ENCODE measurements around the gene SH3GLB2.
"Not testable (repeated sequence)": the region's sequence is repeated elsewhere in the genome, so short reads cannot be mapped to it uniquely, and the experiment has no call there.

Gene SH3GLB2

DNA sequence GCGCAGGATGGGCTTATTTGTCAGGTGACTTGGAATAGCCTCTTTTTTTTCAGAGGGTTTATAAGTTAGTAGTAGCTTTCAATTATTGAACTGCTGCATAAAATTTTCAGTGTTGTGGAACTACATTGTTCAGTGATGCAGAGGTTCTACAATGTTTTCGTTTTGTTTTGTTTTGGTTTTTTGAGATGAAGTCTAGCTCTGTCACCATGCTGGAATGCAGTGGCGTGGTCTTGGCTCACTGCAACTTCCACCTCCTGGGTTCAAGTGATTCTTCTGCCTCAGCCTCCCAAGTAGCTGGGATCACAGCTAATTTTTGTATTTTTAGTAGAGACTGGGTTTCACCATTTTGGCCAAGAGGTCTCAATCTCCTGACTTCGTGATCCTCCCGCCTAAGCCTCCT is 58.6 kb downstream of the SH3GLB2 start:
- no peak overlapping the region for H3K4me3 ChIP-seq (ENCODE audit: low read length)
- TF ChIP-seq, protein P1, sequence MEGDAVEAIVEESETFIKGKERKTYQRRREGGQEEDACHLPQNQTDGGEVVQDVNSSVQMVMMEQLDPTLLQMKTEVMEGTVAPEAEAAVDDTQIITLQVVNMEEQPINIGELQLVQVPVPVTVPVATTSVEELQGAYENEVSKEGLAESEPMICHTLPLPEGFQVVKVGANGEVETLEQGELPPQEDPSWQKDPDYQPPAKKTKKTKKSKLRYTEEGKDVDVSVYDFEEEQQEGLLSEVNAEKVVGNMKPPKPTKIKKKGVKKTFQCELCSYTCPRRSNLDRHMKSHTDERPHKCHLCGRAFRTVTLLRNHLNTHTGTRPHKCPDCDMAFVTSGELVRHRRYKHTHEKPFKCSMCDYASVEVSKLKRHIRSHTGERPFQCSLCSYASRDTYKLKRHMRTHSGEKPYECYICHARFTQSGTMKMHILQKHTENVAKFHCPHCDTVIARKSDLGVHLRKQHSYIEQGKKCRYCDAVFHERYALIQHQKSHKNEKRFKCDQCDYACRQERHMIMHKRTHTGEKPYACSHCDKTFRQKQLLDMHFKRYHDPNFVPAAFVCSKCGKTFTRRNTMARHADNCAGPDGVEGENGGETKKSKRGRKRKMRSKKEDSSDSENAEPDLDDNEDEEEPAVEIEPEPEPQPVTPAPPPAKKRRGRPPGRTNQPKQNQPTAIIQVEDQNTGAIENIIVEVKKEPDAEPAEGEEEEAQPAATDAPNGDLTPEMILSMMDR (conservative IDR thresholded peaks at IDR 0.05; ENCODE audit: low read length) = no peak
- peak; percentile 27 for DNase-seq (ENCODE audit: low read depth)

DNA sequence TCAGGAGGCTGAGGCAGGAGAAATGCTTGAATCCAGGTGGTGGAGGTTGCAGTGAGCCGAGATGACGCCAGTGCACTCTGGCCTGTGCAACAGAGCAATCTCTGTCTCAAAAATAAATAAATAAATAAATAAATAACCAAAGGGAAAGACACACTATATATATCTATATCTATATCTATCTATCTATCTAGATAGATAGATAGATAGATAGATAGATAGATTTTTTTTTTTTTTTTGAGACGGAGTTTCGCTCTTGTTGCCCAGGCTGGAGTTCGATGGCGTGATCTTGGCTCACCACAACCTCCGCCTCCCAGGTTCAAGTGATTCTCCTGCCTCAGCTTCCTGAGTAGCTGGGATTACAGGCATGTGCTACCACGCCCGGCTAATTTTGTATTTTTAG is 66.7 kb downstream of the SH3GLB2 start:
- not testable (repeated sequence) for H3K4me3 ChIP-seq (ENCODE audit: low read length)

More for the DNA sequence above, 66.7 kb downstream of the SH3GLB2 start:
- DNase-seq (ENCODE audit: low read depth) = not testable (repeated sequence)

Measured in AG10803 (cell line).